ENCODE measurements around the gene CAMK2G.
A peak's percentile ranks its signal among the peaks of the same experiment; 100 is the strongest.

DNA sequence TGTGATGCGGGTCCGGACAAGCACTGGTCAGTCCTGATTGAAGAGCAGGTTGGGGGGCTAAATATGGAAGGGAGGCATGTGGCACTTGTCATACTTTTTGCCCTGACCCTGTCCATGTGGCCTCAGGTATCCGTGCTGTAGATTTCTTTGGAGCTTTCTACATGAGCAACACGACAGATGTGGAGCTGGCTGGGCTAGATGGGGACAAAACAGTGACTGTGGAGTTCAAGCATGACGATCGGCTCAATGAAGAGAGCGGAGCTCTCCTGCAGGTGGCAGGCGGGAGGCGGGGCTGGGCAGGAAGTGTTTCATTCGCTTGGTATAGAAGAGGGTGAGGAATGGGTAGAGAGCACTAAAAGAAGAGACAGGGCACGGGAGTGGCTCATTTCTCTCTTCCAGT is 105.5 kb downstream of the CAMK2G start:
- TF ChIP-seq, protein P1, sequence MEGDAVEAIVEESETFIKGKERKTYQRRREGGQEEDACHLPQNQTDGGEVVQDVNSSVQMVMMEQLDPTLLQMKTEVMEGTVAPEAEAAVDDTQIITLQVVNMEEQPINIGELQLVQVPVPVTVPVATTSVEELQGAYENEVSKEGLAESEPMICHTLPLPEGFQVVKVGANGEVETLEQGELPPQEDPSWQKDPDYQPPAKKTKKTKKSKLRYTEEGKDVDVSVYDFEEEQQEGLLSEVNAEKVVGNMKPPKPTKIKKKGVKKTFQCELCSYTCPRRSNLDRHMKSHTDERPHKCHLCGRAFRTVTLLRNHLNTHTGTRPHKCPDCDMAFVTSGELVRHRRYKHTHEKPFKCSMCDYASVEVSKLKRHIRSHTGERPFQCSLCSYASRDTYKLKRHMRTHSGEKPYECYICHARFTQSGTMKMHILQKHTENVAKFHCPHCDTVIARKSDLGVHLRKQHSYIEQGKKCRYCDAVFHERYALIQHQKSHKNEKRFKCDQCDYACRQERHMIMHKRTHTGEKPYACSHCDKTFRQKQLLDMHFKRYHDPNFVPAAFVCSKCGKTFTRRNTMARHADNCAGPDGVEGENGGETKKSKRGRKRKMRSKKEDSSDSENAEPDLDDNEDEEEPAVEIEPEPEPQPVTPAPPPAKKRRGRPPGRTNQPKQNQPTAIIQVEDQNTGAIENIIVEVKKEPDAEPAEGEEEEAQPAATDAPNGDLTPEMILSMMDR (conservative IDR thresholded peaks at IDR 0.05; ENCODE audit: low read length): peak; percentile 81
- TF ChIP-seq EZH2phosphoT487 (IDR thresholded peaks at IDR 0.05; ENCODE audit: borderline replicate concordance, low read depth, low read length): no peak
